ENCODE data around the gene POLN.

POLN gene

GRCh38 chr4:2082627-2083026 is 159.3 kb downstream of the POLN start:
- no peak for DNase-seq (ENCODE audit: low spot score)

GRCh38 chr4:2082118-2082517 is 159.8 kb downstream of the POLN start:
- no peak for DNase-seq (ENCODE audit: low spot score)

- DNase-seq (ENCODE audit: low spot score): no peak
Measured at GRCh38 chr4:2081540-2081939, 160.4 kb downstream of the POLN start.

GRCh38 chr4:2080429-2081300 is 161.3 kb downstream of the POLN start:
- peak; percentile 8 for DNase-seq (ENCODE audit: low spot score)

- DNase-seq (ENCODE audit: low spot score): no peak
Measured at GRCh38 chr4:2079926-2080325, 162.0 kb downstream of the POLN start.

- DNase-seq (ENCODE audit: low spot score): no peak
Measured at GRCh38 chr4:2079006-2079405, 162.9 kb downstream of the POLN start.

- no peak for DNase-seq (ENCODE audit: low spot score)
Measured at GRCh38 chr4:2078584-2078983, 163.3 kb downstream of the POLN start.

GRCh38 chr4:2077537-2078460 is 164.1 kb downstream of the POLN start:
- no peak for DNase-seq (ENCODE audit: low spot score)

GRCh38 chr4:2076908-2077536 is 164.9 kb downstream of the POLN start:
- no peak for DNase-seq (ENCODE audit: low spot score)

GRCh38 chr4:2075987-2076907 is 165.7 kb downstream of the POLN start:
- DNase-seq (ENCODE audit: low spot score): no peak

- DNase-seq (ENCODE audit: low spot score): peak; percentile 9
Measured at GRCh38 chr4:2075171-2075986, 166.5 kb downstream of the POLN start.

- no peak for DNase-seq (ENCODE audit: low spot score)
Measured at GRCh38 chr4:2074588-2074987, 167.3 kb downstream of the POLN start.

GRCh38 chr4:2073808-2074481 is 168.0 kb downstream of the POLN start:
- peak; percentile 18 for DNase-seq (ENCODE audit: low spot score)

GRCh38 chr4:2072971-2073807 is 168.7 kb downstream of the POLN start:
- no peak for DNase-seq (ENCODE audit: low spot score)

- no peak for DNase-seq (ENCODE audit: low spot score)
Measured at GRCh38 chr4:2071912-2072867, 169.7 kb downstream of the POLN start.

GRCh38 chr4:2071252-2071911 is 170.5 kb downstream of the POLN start:
- DNase-seq (ENCODE audit: low spot score): no peak

Data from AG08396 (cell line).